ENCODE measurements around the gene UAP1L1.
"Not testable (repeated sequence)": the region's sequence is repeated elsewhere in the genome, so short reads cannot be mapped to it uniquely, and the experiment has no call there.

Gene UAP1L1

DNA sequence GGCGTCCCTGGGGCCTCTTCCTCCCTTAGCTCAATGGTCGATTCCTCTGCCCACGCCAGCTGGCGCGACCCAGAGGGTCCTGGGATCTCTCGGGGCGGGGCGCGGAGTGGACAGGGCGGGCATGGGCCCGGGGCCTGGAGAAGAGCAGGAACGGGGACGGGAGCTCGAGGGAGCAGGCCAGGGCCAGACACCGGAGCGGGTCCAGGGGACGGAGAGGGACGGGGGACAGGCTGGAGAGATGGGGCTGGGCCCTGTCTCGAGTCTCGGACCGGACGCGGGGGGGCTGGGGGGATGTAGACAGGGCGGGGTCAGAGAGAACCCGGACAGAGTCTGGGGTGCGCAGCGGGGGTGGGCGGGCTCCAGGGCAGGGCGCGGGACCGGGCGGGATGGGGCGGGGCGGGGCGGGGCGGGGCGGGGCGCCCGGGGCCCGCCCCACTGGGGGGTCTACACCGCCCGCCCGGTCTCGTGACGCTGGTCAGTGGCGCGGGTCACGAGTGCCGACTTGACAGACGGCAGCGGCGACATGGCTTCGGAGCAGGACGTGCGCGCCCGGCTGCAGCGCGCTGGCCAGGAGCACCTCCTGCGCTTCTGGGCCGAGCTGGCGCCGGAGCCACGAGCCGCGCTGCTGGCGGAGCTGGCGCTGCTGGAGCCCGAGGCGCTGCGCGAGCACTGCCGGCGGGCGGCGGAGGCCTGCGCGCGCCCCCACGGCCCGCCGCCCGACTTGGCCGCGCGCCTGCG lies at the start of gene UAP1L1:
Gene UAP1L1 (plus strand): TSS at position 508 of the 738 bp plus-strand sequence. CDS start 16 bp downstream, at position 524.
- DNase-seq: peak; percentile 69

DNA sequence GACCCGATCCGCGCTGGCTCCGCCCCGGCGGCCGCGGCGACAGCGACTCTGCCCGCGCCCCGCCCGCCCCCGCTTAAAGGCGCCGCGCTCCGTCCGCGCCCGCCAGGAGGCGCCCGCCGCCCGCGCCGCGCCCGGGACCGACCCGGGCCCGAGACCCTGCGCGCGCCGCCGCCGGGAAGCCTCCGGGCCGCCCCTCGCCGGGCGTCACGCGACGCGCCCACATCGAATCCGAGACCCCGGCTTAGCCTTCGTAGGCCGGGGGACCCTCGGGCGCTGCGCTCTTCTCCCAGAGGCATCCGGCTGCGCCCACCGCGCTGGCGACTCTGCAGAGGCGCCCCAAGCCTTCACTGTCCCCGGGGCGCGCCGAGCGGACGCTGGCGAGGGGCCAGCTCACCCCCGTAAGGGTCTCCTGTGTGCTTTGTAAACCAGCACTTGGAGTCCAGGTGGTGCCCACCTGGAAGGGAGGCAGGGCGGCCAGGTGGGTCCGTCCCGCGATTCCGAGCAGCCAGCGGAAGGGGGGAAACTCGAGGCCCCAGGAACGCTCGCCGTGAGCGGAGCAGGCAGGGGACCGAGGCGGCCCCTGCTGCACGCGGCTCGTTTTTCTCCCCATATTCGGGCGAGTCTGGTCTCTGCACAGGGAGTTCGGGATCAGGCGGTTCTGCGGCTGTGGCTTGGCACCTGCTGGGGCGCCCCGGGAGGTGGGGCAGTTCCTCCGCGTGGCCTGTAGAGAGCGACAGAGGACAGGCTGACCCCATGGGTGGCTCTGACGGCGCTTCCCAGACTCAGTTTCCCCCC lies 48.9 kb upstream of the UAP1L1 start:
- DNase-seq: peak; percentile 79

DNA sequence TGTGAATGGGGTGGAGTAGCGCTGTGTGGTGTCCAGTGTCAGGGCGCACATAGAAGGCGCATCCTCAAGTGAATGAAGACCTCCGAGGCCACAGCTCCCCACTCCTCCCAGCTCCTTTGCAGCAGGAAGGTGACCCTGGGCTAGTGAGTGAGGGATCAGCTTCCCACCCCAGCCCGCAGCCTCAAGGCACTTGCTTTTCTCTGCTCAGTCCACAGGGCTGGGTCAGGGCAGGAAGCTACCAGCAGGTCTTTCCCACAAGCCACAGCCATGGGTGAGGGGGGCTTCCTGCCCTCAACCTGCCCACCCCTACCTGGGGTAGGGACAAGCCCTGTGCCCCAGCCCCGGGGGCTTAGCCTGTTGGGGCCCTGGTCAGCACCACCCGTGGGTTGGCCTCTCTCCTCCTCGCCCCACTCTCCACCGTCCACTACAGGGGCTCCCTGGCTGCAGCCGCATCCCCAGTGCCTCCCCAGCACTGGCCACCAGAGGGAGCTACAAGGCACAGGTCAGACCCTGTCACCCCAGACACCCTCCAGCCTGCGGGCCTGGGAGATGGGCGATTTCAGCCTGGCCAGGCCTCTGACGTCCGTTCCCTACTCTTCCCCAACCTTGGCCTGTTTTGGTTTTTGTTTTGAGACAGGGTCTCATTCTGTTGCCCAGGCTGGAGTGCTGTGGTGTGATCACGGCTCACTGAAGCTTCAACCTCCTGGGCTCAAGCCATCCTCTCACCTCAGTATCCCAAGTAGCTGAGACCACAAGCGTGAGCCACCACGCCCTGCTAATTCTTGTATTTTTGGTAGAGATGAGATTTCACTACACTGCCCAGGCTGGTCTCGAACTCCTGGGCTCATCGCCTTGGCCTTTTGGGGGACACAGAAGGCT lies 48.0 kb upstream of the UAP1L1 start:
- peak; percentile 77 for DNase-seq

DNA sequence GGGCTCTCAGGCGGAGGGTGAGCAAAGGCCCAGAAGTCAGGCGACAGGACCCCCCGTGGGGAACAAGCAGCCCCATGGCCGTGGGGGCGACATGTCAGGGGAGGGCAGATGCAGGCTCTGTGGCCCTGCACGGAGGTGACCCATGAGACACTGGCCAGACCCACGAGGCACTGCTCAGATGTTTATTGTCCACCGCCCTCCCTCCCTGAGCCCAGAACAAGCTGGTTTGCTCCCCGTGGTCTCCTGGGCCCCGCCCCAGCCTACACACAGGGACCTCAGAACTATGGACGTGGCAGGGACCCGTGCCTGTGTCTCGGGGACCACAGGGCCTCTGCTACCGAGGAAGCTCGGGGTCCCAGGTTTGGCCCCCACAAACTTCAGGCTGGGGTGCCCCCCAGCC lies 47.3 kb upstream of the UAP1L1 start:
- no peak for DNase-seq

GRCh38 chr9:137030538-137031527 lies 46.5 kb upstream of the UAP1L1 start:
- no peak for DNase-seq

GRCh38 chr9:137031904-137032640 lies 45.2 kb upstream of the UAP1L1 start, which contains the start of gene FUT7:
Gene FUT7, minus strand, starts transcription at chr9:137032088. Its CDS starts 97 bp downstream, at chr9:137031991.
- DNase-seq: peak; percentile 45

DNA sequence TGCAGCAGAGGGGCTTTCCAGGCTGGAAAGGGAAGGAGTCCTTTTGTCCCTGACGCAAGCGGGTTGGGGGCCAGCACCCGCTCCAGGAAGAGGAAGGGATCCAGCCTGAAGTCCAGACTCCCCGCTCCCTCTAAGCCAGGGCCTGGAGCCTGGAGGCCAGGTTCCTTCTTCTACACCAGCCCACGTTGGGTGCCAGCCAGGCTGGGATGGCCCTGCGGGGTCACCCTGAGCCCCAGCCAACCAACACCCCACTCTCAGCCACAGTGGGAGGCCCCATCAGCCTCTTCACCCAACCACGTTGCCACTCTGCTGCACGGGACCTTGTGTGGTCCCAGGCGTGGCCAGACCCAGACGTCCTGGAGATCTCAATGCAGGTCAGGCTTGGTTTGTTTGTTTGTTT lies 44.5 kb upstream of the UAP1L1 start:
- DNase-seq: no peak

DNA sequence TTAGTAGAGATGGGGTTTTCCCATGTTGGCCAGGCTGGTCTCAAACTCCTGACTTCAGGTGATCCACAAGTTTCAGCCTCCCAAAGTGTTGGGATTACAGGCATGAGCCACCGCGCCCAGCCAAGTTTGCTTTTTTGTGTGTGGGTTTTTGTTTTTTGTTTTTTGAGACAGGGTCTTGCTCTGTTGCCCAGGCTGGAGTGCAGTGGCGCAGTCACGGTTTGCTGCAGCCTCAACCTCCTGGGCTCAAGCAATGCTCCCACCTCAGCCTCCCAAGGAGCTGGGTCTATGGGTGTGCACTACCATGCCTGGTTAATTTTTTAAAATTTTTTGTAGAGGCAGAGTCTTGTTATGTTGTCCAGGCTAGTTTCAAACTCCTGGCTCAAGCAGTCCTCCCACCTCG lies 43.8 kb upstream of the UAP1L1 start:
- DNase-seq: not testable (repeated sequence)

DNA sequence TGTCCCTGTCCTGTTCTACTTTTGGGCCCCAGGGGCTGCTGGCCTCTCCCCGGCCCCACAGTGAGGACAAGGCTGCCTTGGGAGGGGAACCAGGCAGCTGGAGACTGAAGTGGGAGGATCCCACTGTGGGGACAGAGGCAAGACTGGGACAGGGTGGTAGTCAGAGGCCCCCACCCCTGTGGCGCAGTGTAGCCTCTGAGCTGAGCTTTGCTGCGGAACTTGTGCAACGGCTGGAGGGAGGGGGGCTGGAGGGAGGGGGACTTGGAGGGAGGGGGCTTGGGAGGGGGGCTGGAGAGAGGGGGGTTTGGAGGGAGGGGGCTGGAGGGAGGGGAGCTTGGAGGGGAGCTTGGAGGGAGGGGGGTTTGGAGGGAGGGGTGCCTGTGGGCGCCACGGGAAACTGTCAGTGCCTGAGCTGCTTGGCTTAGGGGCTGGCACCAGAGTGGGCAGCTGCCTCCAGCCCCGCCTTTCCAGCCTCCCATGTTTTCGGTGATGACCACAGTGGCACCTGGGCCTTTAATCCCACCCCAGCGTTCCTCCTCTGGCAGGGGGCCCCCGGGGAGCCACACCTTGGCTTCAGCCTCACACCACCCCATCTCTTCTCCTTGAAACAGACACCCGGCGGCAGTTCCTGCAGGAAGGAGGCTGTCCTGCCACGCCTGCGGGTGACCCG lies 43.1 kb upstream of the UAP1L1 start:
- DNase-seq: no peak

GRCh38 chr9:137034709-137035506 lies 42.4 kb upstream of the UAP1L1 start:
- DNase-seq: peak; percentile 93

- no peak for DNase-seq
These were observed 41.8 kb upstream of the UAP1L1 start for GRCh38 chr9:137035507-137035834.

GRCh38 chr9:137035937-137036336 lies 41.4 kb upstream of the UAP1L1 start:
- no peak for DNase-seq

GRCh38 chr9:137037035-137037434 lies 40.3 kb upstream of the UAP1L1 start:
- no peak for DNase-seq

- DNase-seq: peak; percentile 79
These were observed 39.8 kb upstream of the UAP1L1 start for GRCh38 chr9:137037483-137037882.

DNA sequence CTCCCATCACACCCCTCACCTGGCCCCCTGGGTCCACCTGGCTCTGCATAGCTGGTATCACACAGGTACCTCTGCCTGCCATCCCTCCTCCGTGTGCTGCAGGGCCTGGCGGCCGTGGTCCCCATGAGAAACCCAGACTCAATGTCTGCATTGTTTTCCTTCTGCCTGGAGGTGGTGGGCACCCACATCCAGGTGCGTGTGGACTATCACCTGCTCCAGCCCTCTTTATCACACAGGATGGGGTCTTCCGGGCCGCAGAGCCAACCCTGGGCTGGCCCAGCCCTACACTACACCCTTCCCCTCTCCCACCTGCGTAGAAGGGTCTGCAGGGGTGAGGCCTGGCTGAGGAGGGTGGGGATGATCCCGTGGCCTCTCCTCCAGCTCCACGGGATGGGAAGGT lies 38.4 kb upstream of the UAP1L1 start:
- DNase-seq: no peak

DNA sequence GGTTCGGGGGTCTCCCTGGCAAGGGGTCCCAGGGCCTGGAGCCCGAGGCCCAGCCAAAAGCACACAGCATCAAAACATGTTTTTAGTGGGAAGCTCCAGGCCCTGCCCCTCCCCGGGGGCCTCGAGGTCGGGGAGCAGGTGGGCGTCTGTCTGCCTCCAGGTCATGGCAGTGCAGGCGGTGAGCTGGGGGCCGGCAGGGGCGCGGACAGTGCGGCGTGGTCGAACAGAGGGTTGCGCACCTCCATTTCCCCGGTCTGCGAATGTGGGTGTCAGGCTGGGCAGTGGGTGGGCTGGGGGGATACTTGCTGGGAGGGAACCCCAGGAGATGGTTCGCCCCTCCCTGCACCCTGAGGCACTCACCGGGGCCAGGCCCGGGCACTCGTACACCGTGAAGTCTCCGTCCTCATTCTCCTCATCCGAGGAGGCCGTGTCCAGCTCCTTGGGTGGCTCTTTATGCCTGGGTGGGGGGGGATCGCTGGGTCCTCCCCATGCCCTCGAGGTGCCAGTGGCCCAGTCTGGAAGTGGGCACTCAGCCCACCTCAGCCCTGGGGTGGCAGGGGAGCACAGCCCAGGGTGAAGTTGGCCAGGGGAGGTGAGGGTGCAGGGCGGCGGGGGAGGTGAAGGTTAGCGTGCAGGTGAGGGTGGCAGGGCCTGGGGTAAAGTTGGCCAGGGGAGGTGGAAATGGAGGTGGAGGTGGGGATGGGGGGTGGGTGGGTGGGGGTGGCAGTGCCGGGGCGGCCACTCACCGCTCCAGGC lies 37.5 kb upstream of the UAP1L1 start:
- no peak for DNase-seq

GRCh38 chr9:137040568-137040967 lies 36.7 kb upstream of the UAP1L1 start:
- DNase-seq: no peak

GRCh38 chr9:137041124-137041523 lies 36.2 kb upstream of the UAP1L1 start:
- DNase-seq: no peak

Data from NCI-H82 (cell line).